ENCODE results near the gene MAML3. TPM values are rescaled to one million over a fixed set of nuclear protein-coding genes. Genes with fewer than 3 reads are reported as not detected.

MAML3 gene
- total and polyA plus RNA-seq, 8 donors: 5.8 to 18.7 (median 16.7) TPM

DNA sequence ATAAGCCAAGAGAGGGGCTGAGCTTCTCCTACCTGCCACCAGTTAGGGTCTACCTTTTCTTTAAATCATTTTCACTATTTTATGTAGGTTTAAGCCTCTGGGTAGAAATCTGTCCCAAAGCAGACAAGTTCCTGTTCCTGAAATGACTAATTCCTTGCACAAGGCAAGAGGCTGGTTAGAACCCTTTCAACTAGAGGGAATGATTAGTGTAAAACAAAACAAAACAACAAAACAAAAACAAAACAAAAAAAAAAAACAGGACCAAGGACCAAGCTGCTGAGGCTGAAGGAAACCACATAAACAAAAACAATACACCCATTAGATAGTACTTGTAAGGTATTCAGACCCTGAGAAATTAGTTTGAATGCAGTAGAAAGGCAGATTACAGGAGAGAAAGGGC is 62.7 kb downstream of the MAML3 start:
- DNase-seq: no peak
- Histone ChIP-seq H3K27ac (peak overlapping the region in 1 of 2 donors; percentile 88), H3K4me1 (peaks cover 28 to 78% of the 10 kb centered on the region in 2 donors)

DNA sequence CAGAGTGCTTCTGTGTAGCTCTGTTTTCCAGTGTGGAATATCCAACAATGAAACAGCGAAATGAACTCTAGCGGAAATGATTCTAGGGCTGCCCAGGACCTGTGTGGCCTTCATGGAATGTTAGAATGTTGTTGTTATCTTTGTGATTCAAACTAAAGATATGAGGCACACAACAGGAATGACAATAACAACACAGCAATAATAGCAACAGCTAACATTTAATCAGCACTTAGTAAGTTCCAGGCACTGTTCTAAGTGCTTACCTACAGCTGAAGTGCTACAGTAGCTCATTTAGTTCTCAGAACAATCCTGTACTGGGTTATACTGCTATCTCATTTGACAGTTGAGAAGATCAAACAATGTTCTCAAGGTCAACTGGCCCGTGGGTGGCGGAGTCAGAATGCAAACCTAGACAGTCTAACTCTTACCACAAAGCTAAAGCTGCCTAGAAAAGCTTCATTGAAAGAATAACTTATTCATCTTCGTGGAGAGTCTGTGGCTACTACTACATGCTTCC is 63.7 kb downstream of the MAML3 start:
- Histone ChIP-seq H3K36me3 (no peaks in the 10 kb centered on the region), H3K27ac (no peak overlapping the region), H3K4me3 (no peak overlapping the region), H3K9me3 (no peaks in the 10 kb centered on the region), H3K4me1 (peaks cover 31 to 67% of the 10 kb centered on the region in 2 donors), H3K27me3 (no peaks in the 10 kb centered on the region)
- no peak for DNase-seq
- TF ChIP-seq, protein P1, sequence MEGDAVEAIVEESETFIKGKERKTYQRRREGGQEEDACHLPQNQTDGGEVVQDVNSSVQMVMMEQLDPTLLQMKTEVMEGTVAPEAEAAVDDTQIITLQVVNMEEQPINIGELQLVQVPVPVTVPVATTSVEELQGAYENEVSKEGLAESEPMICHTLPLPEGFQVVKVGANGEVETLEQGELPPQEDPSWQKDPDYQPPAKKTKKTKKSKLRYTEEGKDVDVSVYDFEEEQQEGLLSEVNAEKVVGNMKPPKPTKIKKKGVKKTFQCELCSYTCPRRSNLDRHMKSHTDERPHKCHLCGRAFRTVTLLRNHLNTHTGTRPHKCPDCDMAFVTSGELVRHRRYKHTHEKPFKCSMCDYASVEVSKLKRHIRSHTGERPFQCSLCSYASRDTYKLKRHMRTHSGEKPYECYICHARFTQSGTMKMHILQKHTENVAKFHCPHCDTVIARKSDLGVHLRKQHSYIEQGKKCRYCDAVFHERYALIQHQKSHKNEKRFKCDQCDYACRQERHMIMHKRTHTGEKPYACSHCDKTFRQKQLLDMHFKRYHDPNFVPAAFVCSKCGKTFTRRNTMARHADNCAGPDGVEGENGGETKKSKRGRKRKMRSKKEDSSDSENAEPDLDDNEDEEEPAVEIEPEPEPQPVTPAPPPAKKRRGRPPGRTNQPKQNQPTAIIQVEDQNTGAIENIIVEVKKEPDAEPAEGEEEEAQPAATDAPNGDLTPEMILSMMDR (IDR thresholded peaks at IDR 0.05): no peak
- ATAC-seq: no peak
- intact Hi-C loops (cut with DNase I): no loop called here

More for the DNA sequence above, 62.7 kb downstream of the MAML3 start:
- H3K9me3 ChIP-seq: no peaks in the 10 kb centered on the region
- no peak for ATAC-seq
- H3K36me3 ChIP-seq: no peaks in the 10 kb centered on the region
- intact Hi-C loops (cut with DNase I): no loop called here
- no peak overlapping the region for H3K4me3 ChIP-seq
- H3K27me3 ChIP-seq: no peaks in the 10 kb centered on the region
- TF ChIP-seq, protein P1 (IDR thresholded peaks at IDR 0.05): no peak

DNA sequence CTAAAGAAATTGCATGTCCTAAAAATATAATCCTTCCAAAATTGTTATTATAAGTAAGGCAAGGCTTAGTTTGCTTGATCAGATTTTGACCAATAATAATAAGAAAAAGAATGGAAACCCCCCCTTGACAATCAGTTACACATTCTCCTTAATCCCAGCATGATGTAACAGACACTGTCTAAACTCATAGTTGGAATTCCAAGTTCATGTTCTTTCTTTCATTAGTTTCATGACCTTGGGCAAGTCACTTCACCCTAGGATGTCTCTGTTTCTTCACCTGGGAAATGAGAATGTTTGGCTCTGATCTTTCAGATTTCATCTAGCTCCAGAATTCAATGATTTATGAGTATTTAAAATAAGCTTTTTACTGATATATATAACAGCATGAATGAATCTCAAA is 64.8 kb downstream of the MAML3 start:
- TF ChIP-seq, protein P1 (IDR thresholded peaks at IDR 0.05): no peak
- no peak for ATAC-seq
- H3K27ac ChIP-seq: no peak overlapping the region
- DNase-seq: no peak
- H3K36me3 ChIP-seq: no peaks in the 10 kb centered on the region
- H3K9me3 ChIP-seq: no peaks in the 10 kb centered on the region
- no peaks in the 10 kb centered on the region for H3K27me3 ChIP-seq
- no peak overlapping the region for H3K4me3 ChIP-seq
- intact Hi-C loops (cut with DNase I): no loop called here
- H3K4me1 ChIP-seq: peaks cover 29 to 57% of the 10 kb centered on the region in 2 donors

DNA sequence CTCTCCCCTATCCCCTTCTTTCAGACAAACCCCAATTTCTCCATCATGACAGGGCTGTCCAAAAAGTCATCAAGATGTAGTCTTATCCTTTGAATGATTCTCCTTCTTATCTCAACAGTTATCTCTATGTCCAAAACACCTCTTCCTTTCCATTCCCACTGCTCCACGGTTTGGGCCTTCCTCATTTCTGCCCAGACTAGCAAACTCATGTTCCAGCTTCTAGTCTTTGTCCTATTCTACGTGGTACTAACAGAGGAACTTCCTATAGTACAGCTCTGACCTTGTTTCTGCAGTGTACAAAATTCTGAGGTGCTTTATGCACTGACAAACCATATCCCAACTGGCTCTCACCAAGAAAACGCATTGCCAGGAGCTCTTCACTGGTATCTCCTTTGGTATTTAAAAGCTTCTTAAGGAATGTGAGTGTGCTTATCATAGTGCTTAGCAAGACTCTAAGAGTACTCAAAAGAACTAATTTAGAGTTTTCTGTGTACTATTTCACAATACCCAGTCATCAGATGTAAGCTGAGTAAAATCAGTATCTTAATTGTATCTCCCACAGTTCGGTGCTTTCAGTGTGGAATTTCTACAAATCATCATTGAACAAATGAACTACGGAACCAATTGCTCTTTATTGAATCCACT is 65.5 kb downstream of the MAML3 start:
- TF ChIP-seq, protein P1 (IDR thresholded peaks at IDR 0.05): no peak
- peaks cover 23 to 49% of the 10 kb centered on the region in 2 donors for H3K4me1 ChIP-seq
- H3K4me3 ChIP-seq: no peak overlapping the region
- no peak overlapping the region for H3K27ac ChIP-seq
- intact Hi-C loops (cut with DNase I): no loop called here
- no peaks in the 10 kb centered on the region for H3K9me3 ChIP-seq
- no peaks in the 10 kb centered on the region for H3K27me3 ChIP-seq
- DNase-seq (no peak), ATAC-seq (peak; percentile 60)
- no peaks in the 10 kb centered on the region for H3K36me3 ChIP-seq

DNA sequence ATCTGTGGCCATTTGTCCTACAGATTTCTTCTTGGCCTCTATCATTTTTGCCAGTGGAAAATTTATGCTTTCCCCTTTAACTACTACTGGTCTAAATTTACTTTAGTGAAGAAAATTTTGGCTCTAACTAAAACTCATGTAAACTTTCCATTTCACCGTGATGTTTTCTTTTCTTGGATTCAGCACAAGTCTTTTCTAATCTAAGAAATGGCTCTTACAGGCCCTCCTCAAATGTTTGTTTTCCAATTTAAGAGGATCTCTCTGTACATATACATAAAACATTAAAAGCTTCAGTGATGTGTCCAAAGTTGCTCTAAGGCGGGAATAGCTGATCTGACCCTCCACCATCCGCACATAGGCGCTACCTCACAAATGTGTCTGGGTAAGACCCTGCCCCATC is 68.1 kb downstream of the MAML3 start:
- H3K4me3 ChIP-seq: no peak overlapping the region
- intact Hi-C loops (cut with DNase I): no loop called here
- no peaks in the 10 kb centered on the region for H3K36me3 ChIP-seq
- TF ChIP-seq, protein P1 (IDR thresholded peaks at IDR 0.05): no peak
- peak overlapping the region in 1 of 2 donors; percentile 8 for H3K27ac ChIP-seq
- no peaks in the 10 kb centered on the region for H3K27me3 ChIP-seq
- H3K9me3 ChIP-seq: no peaks in the 10 kb centered on the region
- H3K4me1 ChIP-seq: peaks cover 12 to 34% of the 10 kb centered on the region in 2 donors
- ATAC-seq (peak; percentile 57), DNase-seq (no peak)
